WTC11 (cell line): ENCODE measurements around the gene HBQ1.

Experiments
- ATF3 ChIP-seq: sonication (generic); formaldehyde crosslinking; conservative IDR thresholded peaks from 2 replicates; pipeline ENCODE4 v1.8.1; 2022; ENCODE audit warnings: mild to moderate bottlenecking, missing genetic modification reagents
- CBFB ChIP-seq: sonication (generic); formaldehyde crosslinking; IDR thresholded peaks from 2 replicates; pipeline ENCODE4 v1.8.1; 2022; ENCODE audit warnings: mild to moderate bottlenecking, low read depth, missing genetic modification reagents
- FOXJ3 ChIP-seq: sonication (generic); formaldehyde crosslinking; IDR thresholded peaks from 2 replicates; pipeline ENCODE4 v1.9.0; 2021; ENCODE audit warnings: missing genetic modification reagents, mild to moderate bottlenecking, borderline replicate concordance
- MYBL2 ChIP-seq: sonication (generic); formaldehyde crosslinking; IDR thresholded peaks from 2 replicates; pipeline ENCODE4 v1.8.1; 2023; ENCODE audit warnings: mild to moderate bottlenecking, moderate library complexity, missing genetic modification reagents
- NR2C2 ChIP-seq: sonication (generic); formaldehyde crosslinking; IDR thresholded peaks from 2 replicates; pipeline ENCODE4 v1.8.0; 2022; ENCODE audit warnings: mild to moderate bottlenecking, missing genetic modification reagents
- NR3C1 ChIP-seq: sonication (generic); formaldehyde crosslinking; conservative IDR thresholded peaks from 2 replicates; pipeline ENCODE4 v1.8.1; 2023; ENCODE audit warnings: low read depth, mild to moderate bottlenecking, missing genetic modification reagents
- USF1 ChIP-seq: sonication (generic); formaldehyde crosslinking; IDR thresholded peaks from 2 replicates; pipeline ENCODE4 v1.8.0; 2022; ENCODE audit warnings: mild to moderate bottlenecking, missing genetic modification reagents
- USF2 ChIP-seq: sonication (generic); formaldehyde crosslinking; IDR thresholded peaks from 2 replicates; pipeline ENCODE4 v1.8.1; 2023; ENCODE audit warnings: mild to moderate bottlenecking, missing genetic modification reagents, moderate library complexity
- ZNF263 ChIP-seq: sonication (generic); formaldehyde crosslinking; IDR thresholded peaks from 2 replicates; pipeline ENCODE4 v1.8.1; 2022; ENCODE audit warnings: low read depth, mild to moderate bottlenecking, moderate library complexity, missing genetic modification reagents
- TF ChIP-seq, protein P1 (sequence below): fragments of 200-600 bp; IDR thresholded peaks from 2 replicates; pipeline ENCODE4 v1.8.0; 2022; ENCODE audit warnings: antibody characterized with exemption
- TF ChIP-seq, protein P2 (sequence below): sonication (generic); formaldehyde crosslinking; IDR thresholded peaks from 2 replicates; pipeline ENCODE4 v1.8.0; 2022; ENCODE audit warnings: mild to moderate bottlenecking, missing genetic modification reagents
- TF ChIP-seq, protein P3 (sequence below): sonication (generic); formaldehyde crosslinking; IDR thresholded peaks from 2 replicates; pipeline ENCODE4 v1.8.1; 2022; ENCODE audit warnings: low read depth, missing genetic modification reagents, borderline replicate concordance
- TF ChIP-seq, protein P4 (sequence below): sonication (generic); formaldehyde crosslinking; IDR thresholded peaks from 2 replicates; pipeline ENCODE4 v1.8.0; 2022; ENCODE audit warnings: mild to moderate bottlenecking, missing genetic modification reagents

GRCh38 chr16:192686-193085, 12.4 kb downstream of the HBQ1 start:
- TF ChIP-seq MYBL2 (CRISPR knock-in tag) (no peak), NR3C1 (no peak), ATF3 (CRISPR knock-in tag) (no peak), USF2 (CRISPR knock-in tag) (no peak), ZNF263 (no peak), NR2C2 (CRISPR knock-in tag) (no peak), FOXJ3 (CRISPR knock-in tag) (no peak), USF1 (CRISPR knock-in tag) (no peak), CBFB (CRISPR knock-in tag) (no peak)
- TF ChIP-seq, protein P1, sequence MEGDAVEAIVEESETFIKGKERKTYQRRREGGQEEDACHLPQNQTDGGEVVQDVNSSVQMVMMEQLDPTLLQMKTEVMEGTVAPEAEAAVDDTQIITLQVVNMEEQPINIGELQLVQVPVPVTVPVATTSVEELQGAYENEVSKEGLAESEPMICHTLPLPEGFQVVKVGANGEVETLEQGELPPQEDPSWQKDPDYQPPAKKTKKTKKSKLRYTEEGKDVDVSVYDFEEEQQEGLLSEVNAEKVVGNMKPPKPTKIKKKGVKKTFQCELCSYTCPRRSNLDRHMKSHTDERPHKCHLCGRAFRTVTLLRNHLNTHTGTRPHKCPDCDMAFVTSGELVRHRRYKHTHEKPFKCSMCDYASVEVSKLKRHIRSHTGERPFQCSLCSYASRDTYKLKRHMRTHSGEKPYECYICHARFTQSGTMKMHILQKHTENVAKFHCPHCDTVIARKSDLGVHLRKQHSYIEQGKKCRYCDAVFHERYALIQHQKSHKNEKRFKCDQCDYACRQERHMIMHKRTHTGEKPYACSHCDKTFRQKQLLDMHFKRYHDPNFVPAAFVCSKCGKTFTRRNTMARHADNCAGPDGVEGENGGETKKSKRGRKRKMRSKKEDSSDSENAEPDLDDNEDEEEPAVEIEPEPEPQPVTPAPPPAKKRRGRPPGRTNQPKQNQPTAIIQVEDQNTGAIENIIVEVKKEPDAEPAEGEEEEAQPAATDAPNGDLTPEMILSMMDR = no peak
- TF ChIP-seq, protein P2, sequence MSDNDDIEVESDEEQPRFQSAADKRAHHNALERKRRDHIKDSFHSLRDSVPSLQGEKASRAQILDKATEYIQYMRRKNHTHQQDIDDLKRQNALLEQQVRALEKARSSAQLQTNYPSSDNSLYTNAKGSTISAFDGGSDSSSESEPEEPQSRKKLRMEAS = no peak
- TF ChIP-seq, protein P3, sequence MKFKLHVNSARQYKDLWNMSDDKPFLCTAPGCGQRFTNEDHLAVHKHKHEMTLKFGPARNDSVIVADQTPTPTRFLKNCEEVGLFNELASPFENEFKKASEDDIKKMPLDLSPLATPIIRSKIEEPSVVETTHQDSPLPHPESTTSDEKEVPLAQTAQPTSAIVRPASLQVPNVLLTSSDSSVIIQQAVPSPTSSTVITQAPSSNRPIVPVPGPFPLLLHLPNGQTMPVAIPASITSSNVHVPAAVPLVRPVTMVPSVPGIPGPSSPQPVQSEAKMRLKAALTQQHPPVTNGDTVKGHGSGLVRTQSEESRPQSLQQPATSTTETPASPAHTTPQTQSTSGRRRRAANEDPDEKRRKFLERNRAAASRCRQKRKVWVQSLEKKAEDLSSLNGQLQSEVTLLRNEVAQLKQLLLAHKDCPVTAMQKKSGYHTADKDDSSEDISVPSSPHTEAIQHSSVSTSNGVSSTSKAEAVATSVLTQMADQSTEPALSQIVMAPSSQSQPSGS (CRISPR knock-in tag) = no peak
- TF ChIP-seq, protein P4, sequence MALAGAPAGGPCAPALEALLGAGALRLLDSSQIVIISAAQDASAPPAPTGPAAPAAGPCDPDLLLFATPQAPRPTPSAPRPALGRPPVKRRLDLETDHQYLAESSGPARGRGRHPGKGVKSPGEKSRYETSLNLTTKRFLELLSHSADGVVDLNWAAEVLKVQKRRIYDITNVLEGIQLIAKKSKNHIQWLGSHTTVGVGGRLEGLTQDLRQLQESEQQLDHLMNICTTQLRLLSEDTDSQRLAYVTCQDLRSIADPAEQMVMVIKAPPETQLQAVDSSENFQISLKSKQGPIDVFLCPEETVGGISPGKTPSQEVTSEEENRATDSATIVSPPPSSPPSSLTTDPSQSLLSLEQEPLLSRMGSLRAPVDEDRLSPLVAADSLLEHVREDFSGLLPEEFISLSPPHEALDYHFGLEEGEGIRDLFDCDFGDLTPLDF (CRISPR knock-in tag) = no peak
